ENCODE measurements around the gene TMPRSS2. TPM values are rescaled to one million over a fixed set of nuclear protein-coding genes. Genes with fewer than 3 reads are reported as not detected.

Gene TMPRSS2
- total RNA-seq, 4 donors from 2014 or later: 5.9 to 36.7 (median 10.5) TPM

GRCh38 chr21:41509733-41510132 is 1.8 kb upstream of the TMPRSS2 start:
- no peaks in the 10 kb centered on the region for H3K9me3 ChIP-seq
- H3K4me1 ChIP-seq: peaks cover 20% of the 10 kb centered on the region
- H3K36me3 ChIP-seq: no peaks in the 10 kb centered on the region
- no peak for DNase-seq (ENCODE audit: low spot score in 2 of 2)
- 69% methylated on average over 3 of the region's 3 CpGs for WGBS
- no peak overlapping the region for H3K27ac ChIP-seq
- H3K4me3 ChIP-seq: no peak overlapping the region
- no peak for TF ChIP-seq POLR2AphosphoS5 (IDR thresholded peaks at IDR 0.05)
- TF ChIP-seq POLR2A (IDR thresholded peaks at IDR 0.05): no peak
- TF ChIP-seq EP300 (IDR thresholded peaks at IDR 0.05): no peak
- no peak for TF ChIP-seq CTCF (IDR thresholded peaks at IDR 0.05)
- H3K27me3 ChIP-seq: peaks cover 64% of the 10 kb centered on the region

DNA sequence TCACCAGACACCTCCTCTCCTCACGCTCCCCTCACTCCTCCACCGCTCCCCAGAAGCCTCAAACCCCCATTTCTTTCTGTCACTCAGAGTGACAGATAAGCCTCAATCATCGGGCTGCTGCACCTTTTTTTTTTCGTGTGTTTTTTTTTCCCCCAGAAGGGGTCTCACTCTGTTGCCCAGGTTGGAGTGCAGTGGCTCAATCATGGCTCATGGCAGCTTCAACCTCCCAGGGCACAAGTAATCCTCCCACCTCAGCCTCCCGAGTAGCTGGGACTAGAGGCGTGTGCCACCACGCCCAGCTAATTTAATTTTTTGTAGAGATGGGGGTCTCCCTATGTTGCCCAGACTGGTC is 1.2 kb upstream of the TMPRSS2 start:
- Histone ChIP-seq H3K9me3 (no peaks in the 10 kb centered on the region), H3K36me3 (no peaks in the 10 kb centered on the region), H3K4me1 (peaks cover 20% of the 10 kb centered on the region), H3K4me3 (no peak overlapping the region), H3K27ac (no peak overlapping the region), H3K27me3 (peaks cover 70% of the 10 kb centered on the region)
- TF ChIP-seq POLR2A (IDR thresholded peaks at IDR 0.05) (no peak), POLR2AphosphoS5 (IDR thresholded peaks at IDR 0.05) (no peak), EP300 (IDR thresholded peaks at IDR 0.05) (no peak), CTCF (IDR thresholded peaks at IDR 0.05) (no peak)
- no peak for DNase-seq (ENCODE audit: low spot score in 2 of 2)
- WGBS: 58% methylated on average over 7 of the region's 7 CpGs

DNA sequence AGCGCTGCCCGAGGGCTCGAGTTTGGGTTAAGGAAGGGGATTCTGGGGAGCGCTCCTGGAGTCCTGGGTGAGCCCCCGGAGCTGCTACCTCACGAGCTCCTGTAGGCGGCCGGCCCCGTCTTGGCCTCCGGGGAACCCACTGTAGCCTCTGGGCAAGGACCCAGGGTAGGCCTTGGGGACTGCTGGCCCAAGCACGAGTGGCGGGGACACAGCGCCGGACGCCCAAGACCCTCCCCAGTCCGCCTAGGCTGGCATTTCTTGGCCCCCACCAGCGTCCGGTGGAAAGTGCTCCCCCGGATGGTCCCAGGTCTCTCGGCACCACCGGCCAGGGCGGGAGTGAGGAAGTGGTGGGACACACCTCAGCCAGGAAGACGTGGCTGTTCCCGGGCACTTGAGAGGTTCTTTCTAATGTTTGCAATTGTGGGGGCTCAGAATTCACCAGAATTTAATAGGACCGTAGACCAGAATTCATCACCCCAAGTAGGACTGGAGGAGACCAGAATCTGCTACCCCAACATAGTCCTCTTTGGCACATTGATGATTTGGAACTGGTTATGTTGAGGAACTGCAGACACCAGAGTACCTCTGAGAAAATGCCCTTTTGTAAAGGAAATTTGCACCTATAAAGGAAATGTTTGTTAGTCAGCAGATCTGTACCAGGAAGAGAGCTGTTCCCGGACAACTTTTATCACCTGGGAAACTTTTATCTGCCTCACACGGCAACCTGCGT is 622 bp upstream of the TMPRSS2 start:
- H3K27ac ChIP-seq: peak overlapping the region; percentile 74
- 21% methylated on average over 14 of the region's 28 CpGs for WGBS
- H3K9me3 ChIP-seq: no peaks in the 10 kb centered on the region
- no peaks in the 10 kb centered on the region for H3K36me3 ChIP-seq
- peak overlapping the region; percentile 51 for H3K4me3 ChIP-seq
- no peak for TF ChIP-seq EP300 (IDR thresholded peaks at IDR 0.05)
- no peak for TF ChIP-seq POLR2AphosphoS5 (IDR thresholded peaks at IDR 0.05)
- no peak for TF ChIP-seq CTCF (IDR thresholded peaks at IDR 0.05)
- no peak for TF ChIP-seq POLR2A (IDR thresholded peaks at IDR 0.05)
- H3K4me1 ChIP-seq: peaks cover 20% of the 10 kb centered on the region
- DNase-seq (ENCODE audit: low spot score in 2 of 2): no peak
- peaks cover 72% of the 10 kb centered on the region for H3K27me3 ChIP-seq

- Histone ChIP-seq H3K27me3 (peaks cover 64% of the 10 kb centered on the region), H3K36me3 (no peaks in the 10 kb centered on the region), H3K27ac (peak overlapping the region; percentile 74), H3K4me1 (peaks cover 20% of the 10 kb centered on the region), H3K9me3 (no peaks in the 10 kb centered on the region), H3K4me3 (peak overlapping the region; percentile 51)
- DNase-seq (ENCODE audit: low spot score in 2 of 2): no peak
- WGBS: 23% methylated on average over 15 of the region's 64 CpGs
- TF ChIP-seq POLR2A (IDR thresholded peaks at IDR 0.05) (no peak), EP300 (IDR thresholded peaks at IDR 0.05) (no peak), POLR2AphosphoS5 (IDR thresholded peaks at IDR 0.05) (no peak), CTCF (IDR thresholded peaks at IDR 0.05) (no peak)
Observed at GRCh38 chr21:41506611-41507520, 1.1 kb downstream of the TMPRSS2 start.

GRCh38 chr21:41506005-41506594 is 1.9 kb downstream of the TMPRSS2 start:
- no peaks in the 10 kb centered on the region for H3K9me3 ChIP-seq
- WGBS: 82% methylated on average over 5 of the region's 7 CpGs
- H3K27ac ChIP-seq: no peak overlapping the region
- peaks cover 20% of the 10 kb centered on the region for H3K4me1 ChIP-seq
- H3K36me3 ChIP-seq: no peaks in the 10 kb centered on the region
- TF ChIP-seq EP300 (IDR thresholded peaks at IDR 0.05) (no peak), POLR2A (IDR thresholded peaks at IDR 0.05) (no peak), POLR2AphosphoS5 (IDR thresholded peaks at IDR 0.05) (no peak), CTCF (IDR thresholded peaks at IDR 0.05) (no peak)
- H3K27me3 ChIP-seq: peaks cover 65% of the 10 kb centered on the region
- no peak overlapping the region for H3K4me3 ChIP-seq
- no peak for DNase-seq (ENCODE audit: low spot score in 2 of 2)
